Neuron (in vitro differentiated cells): Measurements from ENCODE around the gene MON1B.

Experiments
- H2AFZ ChIP-seq: one replicate; pipeline ENCODE4 v1.6.1; 2013; ENCODE audit warnings: low read depth, mild to moderate bottlenecking, inconsistent platforms, low read length, moderate library complexity
- H3K27me3 ChIP-seq: one replicate; pipeline ENCODE4 v1.6.1; 2013; ENCODE audit warnings: low read length; ENCODE audit not compliant: insufficient read depth
- H3K36me3 ChIP-seq: one replicate; pipeline ENCODE4 v1.6.1; 2013; ENCODE audit warnings: low read length; ENCODE audit not compliant: insufficient read depth
- H3K4me1 ChIP-seq: one replicate; pipeline ENCODE4 v1.6.1; 2013; ENCODE audit warnings: low read length; ENCODE audit not compliant: insufficient read depth
- H3K4me3 ChIP-seq: 2 replicates; pipeline ENCODE4 v1.5.1; 2013; ENCODE audit warnings: mild to moderate bottlenecking, low read length, moderate library complexity
- H3K9me3 ChIP-seq: one replicate; pipeline ENCODE4 v1.6.1; 2013; ENCODE audit warnings: low read length

Gene MON1B

DNA sequence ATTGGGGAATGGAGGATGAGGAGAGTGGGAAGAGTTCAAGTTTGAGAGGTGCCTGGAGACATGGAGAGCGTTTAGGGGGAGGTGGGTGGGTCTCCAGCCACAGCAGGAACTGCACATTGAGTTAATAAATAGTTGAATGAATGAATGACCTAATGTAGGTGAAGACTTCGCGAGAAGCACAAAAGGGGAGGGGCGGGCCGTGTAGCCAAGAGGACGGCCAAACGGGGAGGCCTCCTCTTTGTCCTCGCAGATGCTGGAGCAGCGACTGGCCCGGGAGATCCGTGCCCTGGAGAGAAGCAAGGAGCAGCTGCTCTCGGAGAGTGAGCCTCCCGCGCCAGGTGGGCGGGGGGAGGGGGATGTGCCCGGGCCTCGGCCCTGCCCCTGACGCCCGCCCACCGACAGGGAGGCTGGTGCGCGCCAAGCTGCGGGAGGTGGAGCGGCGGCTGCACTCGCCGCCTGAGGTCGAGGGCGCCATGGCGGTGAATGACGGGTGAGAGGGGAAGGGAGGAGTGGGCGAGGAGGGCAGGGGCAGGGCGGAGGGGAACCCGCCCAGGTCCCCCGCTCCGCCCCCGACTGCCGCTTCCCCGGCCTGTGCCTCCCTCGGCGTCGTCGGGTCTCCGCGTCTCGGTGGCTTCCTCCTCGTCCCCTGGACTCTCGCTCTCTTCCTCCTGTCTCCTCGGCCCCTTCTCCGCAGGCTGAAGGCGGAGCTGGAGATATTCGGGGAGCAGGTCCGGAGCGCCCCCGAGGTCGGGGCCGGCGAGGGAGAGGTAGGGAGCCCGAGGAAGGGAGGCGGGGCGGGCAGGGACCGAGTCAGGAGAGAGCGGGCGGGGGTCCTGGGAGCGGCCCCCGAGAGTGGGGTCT is 21.1 kb downstream of the MON1B start:
- H2AFZ ChIP-seq = no peak overlapping the region
- no peaks in the 10 kb centered on the region for H3K36me3 ChIP-seq
- H3K9me3 ChIP-seq = peaks cover 2% of the 10 kb centered on the region
- no peaks in the 10 kb centered on the region for H3K27me3 ChIP-seq
- peaks cover 3% of the 10 kb centered on the region for H3K4me1 ChIP-seq
- no peak overlapping the region for H3K4me3 ChIP-seq

DNA sequence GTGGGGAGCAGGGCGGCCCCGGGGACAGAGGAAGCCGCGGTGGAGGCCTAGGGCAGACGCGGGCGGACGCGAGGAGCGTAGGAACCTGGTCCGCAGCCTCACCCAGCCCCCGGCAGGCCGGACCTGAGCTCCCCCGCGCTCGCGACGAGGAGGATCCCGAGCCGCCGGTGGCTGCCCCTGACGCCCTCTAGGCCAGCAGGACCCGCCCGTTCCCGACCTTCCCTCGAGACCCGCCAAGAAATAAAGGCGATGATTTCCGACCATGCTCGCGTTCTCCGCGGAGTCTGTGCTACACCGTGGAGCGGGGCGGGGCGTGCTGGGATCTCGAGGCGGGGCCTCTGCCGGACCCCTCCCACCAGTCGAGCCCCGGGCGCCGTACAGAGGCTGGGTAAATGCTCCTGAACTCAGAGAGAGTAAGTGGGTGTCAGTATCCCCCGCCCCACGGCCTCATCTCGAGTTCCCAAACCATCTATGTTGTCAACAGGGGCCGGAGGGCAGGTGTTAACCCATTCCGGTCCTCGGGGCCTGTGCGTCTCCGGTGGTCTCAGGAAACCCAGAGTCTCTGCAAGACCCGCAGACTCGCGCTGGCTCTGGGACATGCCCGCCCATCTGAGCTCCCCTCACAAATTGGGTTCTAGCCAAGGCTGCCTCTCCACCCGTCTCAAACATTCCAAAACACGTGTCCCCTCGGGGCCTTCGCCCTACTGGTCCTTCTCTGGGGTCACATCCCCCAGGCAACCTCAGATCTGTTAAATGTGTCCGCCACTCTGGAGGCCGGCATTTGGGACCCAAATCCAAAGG is 22.0 kb downstream of the MON1B start:
- Histone ChIP-seq H2AFZ (no peak overlapping the region), H3K36me3 (no peaks in the 10 kb centered on the region), H3K27me3 (no peaks in the 10 kb centered on the region), H3K9me3 (peaks cover 2% of the 10 kb centered on the region), H3K4me3 (no peak overlapping the region), H3K4me1 (peaks cover 3% of the 10 kb centered on the region)

DNA sequence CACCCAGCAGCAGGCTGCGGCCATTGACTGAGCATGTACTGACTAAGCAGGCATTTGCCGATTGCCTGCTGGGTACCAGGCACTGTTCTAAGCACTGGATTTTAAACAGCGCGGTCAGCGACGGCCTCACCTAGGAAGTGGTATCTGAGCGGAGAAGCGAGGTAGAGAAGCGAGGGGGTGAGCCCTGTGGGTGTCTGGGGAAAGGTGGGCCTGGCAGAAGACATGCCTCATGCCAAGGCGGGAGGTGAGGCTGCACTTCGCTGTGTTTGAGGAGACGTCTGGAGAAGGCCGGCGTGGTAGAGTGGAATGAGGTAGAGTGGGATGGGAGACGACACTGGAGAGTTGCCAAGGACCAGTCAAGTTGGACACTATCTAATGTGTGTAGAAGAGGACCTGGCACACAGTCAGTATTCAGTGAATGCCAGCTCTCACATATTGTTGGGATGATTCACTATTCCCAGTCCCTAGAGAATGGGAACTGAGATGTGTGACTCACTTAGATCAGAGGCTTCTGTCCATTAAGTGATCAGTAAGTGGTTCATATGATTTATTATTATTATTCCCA is 22.6 kb downstream of the MON1B start:
- H3K4me3 ChIP-seq = no peak overlapping the region
- no peak overlapping the region for H2AFZ ChIP-seq
- H3K9me3 ChIP-seq = peaks cover 2% of the 10 kb centered on the region
- H3K36me3 ChIP-seq = no peaks in the 10 kb centered on the region
- peaks cover 3% of the 10 kb centered on the region for H3K4me1 ChIP-seq
- H3K27me3 ChIP-seq = no peaks in the 10 kb centered on the region

DNA sequence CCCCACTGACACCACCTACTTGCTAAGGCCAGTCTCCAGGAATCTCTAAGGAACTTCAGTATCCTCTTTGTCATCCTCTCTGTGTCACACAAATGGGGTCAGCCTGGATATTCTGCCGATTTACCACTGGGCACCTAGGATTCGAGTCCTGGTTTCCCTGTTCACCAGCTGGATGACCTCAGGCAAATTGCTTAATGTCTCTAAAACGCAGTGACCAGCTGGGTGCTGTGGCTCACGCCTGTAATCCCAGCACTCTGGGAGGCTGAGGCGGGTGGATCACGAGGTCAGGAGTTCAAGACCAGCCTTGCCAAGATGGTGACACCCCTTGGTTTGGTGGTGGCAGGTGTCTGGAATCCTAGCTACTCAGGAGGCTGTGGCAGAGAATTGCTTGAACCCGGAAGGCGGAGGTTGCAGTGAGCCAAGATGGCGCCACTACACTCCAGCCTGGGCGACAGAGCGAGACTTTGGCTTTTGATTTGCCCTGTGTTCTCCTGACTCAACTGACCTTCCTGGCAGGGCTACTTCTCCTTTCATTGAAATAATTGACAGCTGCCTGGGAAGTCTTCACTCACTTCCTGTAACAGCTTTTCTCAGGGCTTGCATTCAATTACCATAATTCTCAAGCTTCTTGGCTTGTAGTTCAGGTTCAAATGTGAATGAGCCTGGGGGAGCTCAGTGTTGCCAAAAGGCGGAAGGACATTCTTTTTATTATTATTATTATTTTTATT is 23.6 kb downstream of the MON1B start:
- no peak overlapping the region for H3K4me3 ChIP-seq
- H2AFZ ChIP-seq = no peak overlapping the region
- no peaks in the 10 kb centered on the region for H3K27me3 ChIP-seq
- peaks cover 3% of the 10 kb centered on the region for H3K4me1 ChIP-seq
- no peaks in the 10 kb centered on the region for H3K36me3 ChIP-seq
- peaks cover 2% of the 10 kb centered on the region for H3K9me3 ChIP-seq

DNA sequence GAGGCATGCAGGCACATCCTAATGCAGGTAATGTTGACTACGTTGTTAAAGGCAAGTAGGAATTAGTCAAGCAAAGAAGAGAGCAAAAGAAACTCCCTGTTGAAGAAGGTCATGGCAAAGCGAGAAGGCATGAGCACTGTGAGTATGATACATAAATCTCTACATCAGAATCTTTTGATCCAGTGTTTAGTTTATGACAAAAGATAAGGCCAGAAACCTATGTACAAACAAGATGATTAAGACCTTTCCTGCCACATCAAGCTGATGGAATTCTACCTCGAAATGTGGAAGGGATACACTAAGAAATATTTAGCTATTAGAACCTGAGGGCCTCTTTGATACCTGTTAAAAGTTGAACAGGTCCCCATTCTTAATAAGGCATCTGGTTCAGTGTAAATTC is 28.4 kb downstream of the MON1B start:
- no peaks in the 10 kb centered on the region for H3K27me3 ChIP-seq
- no peak overlapping the region for H3K4me3 ChIP-seq
- peaks cover 3% of the 10 kb centered on the region for H3K4me1 ChIP-seq
- no peaks in the 10 kb centered on the region for H3K36me3 ChIP-seq
- no peaks in the 10 kb centered on the region for H3K9me3 ChIP-seq
- no peak overlapping the region for H2AFZ ChIP-seq

DNA sequence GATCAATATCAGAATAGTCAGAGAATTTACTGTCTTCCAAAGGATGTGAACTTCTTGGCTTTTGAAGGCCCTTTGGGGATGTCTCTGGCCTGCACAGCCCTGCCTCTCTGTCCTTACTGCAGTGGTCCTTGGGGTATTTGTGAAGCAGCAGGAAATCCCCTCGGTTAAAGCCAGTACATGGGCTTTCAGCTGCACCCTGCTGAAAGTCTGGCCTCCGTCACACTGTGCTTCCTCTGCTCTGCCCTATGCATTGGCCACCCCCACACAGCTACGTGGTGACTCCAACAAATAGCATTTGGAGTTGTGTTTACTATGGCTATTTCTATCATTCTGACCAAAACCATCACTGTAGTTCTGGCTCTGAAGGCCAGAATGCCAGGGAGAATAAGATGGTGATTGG is 29.4 kb downstream of the MON1B start:
- no peaks in the 10 kb centered on the region for H3K4me1 ChIP-seq
- no peaks in the 10 kb centered on the region for H3K9me3 ChIP-seq
- no peaks in the 10 kb centered on the region for H3K36me3 ChIP-seq
- no peaks in the 10 kb centered on the region for H3K27me3 ChIP-seq
- H3K4me3 ChIP-seq = no peak overlapping the region
- no peak overlapping the region for H2AFZ ChIP-seq

DNA sequence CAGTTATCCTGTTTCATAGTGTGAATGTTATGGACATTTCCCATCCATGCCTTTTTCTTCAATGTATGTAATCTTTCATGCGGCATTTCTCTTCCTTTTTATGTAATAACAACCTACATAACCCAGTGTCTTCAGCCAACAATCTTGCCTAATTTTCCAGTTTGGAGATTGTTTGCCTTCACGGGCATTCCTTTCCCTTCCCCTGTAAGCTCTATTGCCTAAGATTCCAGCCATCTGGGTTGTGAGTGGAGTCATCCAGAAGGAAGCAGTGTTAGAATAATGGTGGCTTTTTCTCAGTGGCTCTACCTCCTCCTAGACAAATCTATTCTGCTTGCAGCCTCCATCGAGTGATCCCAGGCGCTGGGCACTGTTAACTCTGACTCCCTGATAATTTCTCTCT is 30.5 kb downstream of the MON1B start:
- H2AFZ ChIP-seq = no peak overlapping the region
- H3K36me3 ChIP-seq = no peaks in the 10 kb centered on the region
- H3K4me3 ChIP-seq = no peak overlapping the region
- no peaks in the 10 kb centered on the region for H3K9me3 ChIP-seq
- H3K4me1 ChIP-seq = no peaks in the 10 kb centered on the region
- H3K27me3 ChIP-seq = no peaks in the 10 kb centered on the region

DNA sequence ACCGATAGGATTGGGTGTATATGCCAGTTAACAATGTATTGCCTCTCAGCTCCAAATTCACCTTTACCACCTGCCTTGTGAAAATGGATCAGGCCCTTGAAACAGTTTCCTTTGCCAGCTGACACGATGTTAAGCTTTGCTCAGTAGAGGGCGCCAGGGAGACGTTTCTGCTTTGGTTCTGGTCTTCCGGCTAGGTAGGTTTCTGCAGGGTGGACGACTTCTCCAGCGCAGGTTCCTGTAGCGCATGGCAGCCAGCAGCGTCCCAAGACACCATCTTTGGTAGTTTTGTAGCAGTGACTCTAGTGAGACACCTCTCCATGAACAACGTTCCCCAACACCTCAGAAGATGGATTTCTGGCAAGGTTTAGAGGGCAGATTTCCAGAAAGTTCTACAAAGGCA is 32.2 kb downstream of the MON1B start:
- Histone ChIP-seq H3K27me3 (no peaks in the 10 kb centered on the region), H3K4me1 (no peaks in the 10 kb centered on the region), H3K9me3 (no peaks in the 10 kb centered on the region), H3K36me3 (no peaks in the 10 kb centered on the region), H2AFZ (no peak overlapping the region), H3K4me3 (no peak overlapping the region)

DNA sequence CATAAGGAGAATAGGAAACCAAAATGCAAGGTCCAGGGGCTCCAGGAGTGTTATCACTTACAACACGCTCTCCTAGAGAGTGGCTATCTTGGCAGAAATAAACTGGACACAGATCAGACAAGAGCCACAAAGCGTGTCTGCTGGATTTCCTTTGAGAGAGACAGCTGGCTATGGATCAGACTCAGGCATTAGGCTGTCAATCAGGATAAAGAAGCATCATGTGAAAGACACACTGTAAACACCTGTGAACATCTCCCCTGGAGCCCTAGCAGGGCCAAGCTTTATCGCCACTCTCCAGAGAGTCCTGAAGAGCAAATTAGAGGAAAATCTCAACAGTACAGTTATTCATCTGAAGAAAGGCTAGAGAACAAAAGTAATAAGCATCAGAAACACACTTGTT is 34.2 kb downstream of the MON1B start:
- H3K9me3 ChIP-seq = no peaks in the 10 kb centered on the region
- no peaks in the 10 kb centered on the region for H3K4me1 ChIP-seq
- H3K27me3 ChIP-seq = no peaks in the 10 kb centered on the region
- no peak overlapping the region for H2AFZ ChIP-seq
- H3K36me3 ChIP-seq = no peaks in the 10 kb centered on the region
- no peak overlapping the region for H3K4me3 ChIP-seq

DNA sequence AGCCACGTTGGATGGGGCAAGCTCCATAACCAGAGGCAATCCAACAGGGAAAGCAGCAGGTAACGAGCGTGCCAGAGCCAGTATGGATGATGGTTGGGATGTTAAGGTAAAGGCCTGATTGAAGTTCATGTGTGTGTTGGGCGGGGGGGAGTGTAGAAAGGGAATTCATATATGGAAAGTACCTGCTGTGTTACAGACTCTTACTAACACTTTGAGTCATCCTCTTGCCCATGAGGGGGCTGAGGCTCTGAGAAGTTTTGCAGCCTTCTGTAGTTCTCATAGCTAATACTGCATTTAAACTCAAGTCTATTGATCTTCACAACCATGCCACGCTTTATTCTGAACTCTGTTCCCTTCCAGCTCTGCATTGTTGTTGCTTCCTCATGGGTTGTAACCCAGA is 36.8 kb downstream of the MON1B start:
- H3K4me3 ChIP-seq = no peak overlapping the region
- H3K4me1 ChIP-seq = no peaks in the 10 kb centered on the region
- no peak overlapping the region for H2AFZ ChIP-seq
- no peaks in the 10 kb centered on the region for H3K27me3 ChIP-seq
- H3K36me3 ChIP-seq = no peaks in the 10 kb centered on the region
- H3K9me3 ChIP-seq = no peaks in the 10 kb centered on the region

DNA sequence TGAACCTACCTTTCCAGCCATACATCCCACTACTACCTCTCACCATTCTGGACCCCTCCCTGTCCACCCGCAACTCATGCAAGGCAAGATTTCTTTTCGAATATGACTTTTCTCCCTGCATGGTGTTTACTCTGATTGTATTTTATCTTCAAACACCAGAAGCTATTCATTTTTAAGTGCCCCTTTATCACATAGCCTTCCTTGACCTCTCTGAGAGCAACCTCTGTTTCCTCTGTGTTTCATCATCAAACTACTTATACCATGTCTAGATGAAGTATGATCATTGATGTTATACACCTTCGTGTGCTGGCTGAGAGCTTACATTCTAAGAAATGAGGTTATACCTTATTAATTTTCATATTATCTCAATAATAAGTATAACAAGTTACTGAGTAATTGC is 40.1 kb downstream of the MON1B start:
- H3K4me3 ChIP-seq = no peak overlapping the region
- no peaks in the 10 kb centered on the region for H3K36me3 ChIP-seq
- no peaks in the 10 kb centered on the region for H3K4me1 ChIP-seq

DNA sequence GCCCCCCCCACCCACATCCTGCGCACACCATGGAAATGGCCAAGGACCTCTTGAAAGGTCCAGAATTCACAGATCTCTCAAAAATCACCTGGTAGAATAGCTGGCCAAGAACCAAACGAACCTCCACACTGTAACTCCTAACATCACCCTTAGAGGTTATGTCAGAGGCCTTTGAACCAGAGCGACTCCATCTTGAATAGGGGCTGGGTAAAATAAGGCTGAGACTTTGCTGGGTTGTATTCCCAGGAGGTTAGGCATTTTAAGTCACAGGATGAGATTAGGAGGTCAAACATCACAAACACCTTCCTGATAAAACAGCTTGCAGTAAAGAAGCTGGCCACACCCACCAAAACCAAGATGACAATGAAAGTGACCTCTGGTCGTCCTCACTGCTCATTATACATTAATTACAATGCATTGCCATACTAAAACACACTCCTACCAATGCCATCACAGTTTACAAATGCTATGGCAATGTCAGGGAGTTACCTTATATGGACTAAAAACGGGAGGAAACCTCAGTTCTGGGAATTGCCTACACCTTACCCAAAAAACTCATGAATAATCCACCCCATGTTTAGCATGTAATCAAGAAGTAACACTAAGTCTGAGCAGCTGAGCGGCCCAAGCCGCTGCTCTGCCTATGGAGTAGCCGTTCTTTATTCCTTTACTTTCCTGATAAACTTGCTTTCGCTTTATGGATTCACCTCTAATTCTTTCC is 43.0 kb downstream of the MON1B start:
- Histone ChIP-seq H3K4me1 (no peaks in the 10 kb centered on the region), H3K36me3 (no peaks in the 10 kb centered on the region), H2AFZ (no peak overlapping the region)

More for the DNA sequence above, 40.1 kb downstream of the MON1B start:
- H3K9me3 ChIP-seq = no peaks in the 10 kb centered on the region
- no peaks in the 10 kb centered on the region for H3K27me3 ChIP-seq
- H2AFZ ChIP-seq = no peak overlapping the region

More for the DNA sequence above, 43.0 kb downstream of the MON1B start:
- Histone ChIP-seq H3K4me3 (no peak overlapping the region), H3K9me3 (no peaks in the 10 kb centered on the region), H3K27me3 (peaks cover 8% of the 10 kb centered on the region)
